NCI-H748 (cell line): ENCODE data around the gene SNCAIP.

Experiments used
- DNase-seq: peaks from one replicate; lab custom pipeline; 2025; ENCODE audit not compliant: unreplicated experiment; lab: John Stamatoyannopoulos, UW

The SNCAIP gene

DNA sequence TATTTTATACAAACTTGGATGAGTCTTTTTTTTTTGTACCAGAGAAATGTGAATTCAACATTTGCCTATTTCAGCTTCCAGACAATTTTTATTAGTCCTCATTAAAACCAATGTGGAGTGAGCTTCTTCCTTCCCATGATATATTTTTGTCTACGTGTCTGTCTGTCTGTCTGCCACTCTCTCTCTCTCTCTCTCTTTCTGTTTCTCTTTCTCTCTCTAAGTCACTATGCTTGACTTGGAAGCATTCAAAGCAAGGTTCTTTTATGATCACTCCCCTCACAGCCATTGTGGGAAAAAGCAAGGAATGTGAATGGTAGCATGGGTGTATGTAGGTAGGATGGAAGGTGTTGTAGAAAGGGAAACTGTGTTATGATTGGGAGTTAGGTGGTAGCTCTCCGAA lies 80.2 kb downstream of the SNCAIP start:
- no peak for DNase-seq

DNA sequence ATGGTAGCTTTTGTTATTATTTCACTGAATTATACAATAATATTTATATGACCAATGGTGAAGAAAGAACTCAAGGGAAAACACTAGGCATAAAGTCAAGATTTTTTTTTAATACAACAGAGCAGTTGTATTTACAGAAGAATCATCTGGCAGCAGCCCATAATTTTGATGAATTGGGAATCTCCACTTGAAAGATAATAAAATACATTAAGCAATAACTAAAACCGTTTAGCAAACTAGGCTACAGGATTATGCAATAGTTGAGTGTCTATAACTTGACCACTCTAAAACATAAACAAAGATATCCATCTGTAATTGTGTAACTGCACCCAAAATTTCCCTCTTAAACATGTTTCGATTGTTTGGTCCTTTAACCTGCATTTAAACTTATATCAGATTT lies 80.8 kb downstream of the SNCAIP start:
- peak; percentile 54 for DNase-seq

DNA sequence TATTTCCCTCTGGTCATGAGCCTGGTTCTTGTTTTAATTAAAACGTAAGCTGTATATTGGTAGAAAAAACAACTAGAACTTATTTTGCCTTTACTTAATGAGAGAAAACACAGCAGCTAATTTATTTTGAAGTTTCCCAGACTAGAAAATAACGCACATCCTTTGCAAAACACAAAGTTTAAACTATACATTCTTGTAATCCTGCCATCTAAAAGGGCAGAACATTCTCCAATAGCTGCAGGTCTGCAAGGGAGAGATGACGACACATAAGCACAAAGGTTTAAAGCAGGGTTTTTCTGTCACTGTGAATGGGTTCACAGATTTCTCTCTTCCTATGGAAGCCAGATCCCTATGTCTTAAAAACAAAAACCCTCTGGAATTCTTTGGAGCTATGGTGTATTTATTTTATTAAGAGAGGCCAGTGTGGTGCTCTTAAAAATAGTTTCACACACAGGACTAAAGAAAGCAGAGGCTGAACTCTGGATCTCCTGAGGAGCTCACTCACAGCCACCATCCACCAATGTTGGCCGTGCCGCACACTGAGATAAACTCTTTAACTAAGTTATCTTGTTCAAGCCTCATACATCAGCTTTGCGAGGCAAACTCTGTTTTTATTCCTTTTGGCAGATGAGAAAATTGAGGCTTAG lies 82.4 kb downstream of the SNCAIP start:
- no peak for DNase-seq

DNA sequence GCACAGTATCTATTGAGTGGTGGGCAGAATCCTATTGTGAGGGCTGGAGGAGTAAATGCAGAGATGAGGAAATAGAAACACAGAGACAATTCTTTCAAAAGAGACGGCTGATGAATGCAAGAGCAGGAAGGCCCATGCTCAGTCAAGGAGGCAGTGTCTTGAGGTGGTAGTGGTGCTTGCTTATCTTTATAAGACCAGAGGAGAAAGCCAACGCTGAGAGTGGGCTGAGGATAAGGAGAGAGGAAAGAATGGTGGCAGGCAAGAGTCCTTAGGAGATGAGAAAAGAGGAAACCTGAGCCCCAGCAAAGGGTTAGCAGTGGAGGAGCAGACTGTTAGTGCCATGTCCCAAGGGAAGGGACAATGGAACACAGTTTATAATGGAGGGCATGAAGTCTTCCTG lies 86.0 kb downstream of the SNCAIP start:
- no peak for DNase-seq

DNA sequence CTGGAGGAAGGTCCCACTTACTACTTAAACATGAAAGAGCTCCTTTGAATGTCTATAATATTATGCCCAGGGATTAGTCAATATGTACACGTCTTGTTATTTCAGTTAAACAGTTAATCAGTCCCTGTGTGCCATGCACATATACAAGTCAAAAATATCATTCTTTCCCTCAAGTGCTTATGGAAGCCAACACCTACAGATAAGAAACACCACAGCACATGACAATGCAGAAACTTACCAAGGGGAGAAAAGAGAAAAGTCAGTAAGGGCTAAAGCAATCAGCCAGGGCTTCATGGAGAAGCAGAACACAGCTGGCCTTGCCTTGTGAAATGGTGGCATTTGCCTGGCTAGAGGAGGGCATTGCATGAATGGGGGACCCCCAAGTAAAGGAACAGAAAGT lies 88.3 kb downstream of the SNCAIP start:
- DNase-seq: no peak

DNA sequence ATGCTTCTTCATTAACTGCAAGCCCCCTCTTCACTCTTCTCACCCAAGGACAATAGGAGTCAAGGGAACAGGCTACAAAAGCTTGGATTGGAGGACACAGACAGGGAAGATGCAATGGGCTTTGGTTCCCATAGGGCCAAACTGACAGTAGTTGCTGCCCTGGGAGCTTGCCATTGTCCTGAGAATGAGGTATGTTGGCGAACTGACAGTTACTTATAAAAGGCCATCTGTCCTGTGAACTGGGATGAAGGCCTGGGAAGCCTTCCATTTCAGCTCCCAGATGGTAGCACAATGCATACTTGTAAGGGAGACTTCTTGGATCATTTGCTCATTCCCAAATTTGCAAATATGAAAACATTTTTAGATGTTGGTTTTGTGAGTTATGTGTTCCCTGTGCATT lies 88.9 kb downstream of the SNCAIP start:
- DNase-seq: peak; percentile 38

DNA sequence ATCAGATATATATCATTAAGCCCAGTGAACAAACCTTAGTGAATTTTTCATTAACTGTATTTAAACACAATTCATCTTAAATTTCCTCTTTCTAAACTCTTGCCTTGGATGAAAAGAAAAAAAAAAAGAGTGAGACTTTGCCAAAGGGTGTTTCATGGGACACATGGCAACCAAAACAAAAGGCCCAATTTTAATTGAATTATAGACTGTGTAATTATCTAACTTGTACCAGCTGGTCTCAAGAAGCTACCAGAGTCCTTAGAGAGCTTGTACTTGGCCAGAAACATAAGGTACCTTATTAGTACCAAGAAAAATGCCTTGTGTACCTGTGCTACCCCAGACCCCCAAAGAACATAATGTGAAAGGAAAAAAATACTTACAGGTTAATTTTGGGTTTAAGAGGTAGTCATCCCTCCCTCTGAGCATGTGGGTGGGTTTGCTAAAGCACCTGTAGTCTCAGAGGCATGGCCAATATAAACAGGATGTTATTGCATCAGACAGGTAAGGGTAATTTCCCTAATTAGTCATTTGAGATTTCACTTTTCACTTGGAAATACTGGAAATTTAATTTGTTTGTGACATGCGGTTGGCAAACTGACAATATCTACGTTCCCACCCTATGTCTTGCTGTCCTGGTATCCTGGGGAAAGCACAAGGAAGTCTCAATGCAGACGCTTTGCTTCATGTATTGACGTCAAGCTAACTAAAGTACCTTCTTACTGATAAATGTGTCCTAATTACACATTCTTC lies 90.1 kb downstream of the SNCAIP start:
- DNase-seq: peak; percentile 85

DNA sequence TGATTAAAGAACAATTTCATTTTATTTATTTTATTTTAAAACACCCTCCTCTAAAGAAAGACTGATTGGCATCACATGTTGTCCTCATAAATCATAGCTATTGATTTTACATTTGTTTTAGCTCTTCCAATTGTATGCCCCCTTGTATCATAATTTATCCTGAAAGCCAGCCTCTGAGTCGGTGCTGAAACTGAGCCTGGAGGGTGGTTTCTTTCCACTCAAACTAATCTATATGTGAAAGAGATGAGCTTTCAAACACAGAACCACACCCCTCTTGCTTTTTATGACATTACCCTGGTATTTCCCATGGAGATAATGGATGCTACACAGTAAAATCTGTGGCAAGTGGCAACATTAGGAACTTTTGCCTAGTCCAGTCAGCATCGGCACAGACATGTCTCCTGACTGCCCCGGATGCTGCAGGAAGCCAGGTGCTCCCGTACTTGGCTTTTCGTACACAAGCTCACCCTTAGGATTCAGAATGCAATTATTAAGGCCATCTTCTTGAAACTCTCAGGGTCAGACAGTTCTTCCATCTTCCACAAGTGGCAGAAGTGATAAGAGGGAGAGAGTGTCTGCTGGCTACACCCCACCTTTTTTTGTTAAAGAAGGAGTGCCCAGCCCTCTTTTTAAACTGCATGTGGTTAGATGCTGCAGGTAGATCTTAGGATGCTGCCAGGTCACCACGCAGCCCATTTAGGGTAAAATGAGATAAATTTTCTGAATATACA lies 91.1 kb downstream of the SNCAIP start:
- peak; percentile 94 for DNase-seq

DNA sequence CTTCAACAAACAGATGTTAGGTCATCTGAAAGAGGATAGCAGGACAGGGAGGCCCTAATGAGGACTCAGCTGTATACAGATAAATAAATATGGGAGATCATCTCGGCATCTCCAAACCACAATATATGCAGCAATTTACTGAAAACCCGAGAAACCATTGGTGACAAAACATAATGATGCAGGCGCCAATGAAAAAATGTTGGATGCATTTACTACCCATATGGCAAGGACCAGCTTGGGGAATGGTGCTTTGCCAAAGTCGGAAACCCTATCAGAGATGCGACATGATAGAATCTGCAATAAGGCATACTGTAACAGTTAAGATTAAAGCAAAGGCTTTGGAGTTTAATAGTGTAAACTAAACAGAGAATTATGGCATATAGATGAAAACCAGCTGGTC lies 92.0 kb downstream of the SNCAIP start:
- no peak for DNase-seq

DNA sequence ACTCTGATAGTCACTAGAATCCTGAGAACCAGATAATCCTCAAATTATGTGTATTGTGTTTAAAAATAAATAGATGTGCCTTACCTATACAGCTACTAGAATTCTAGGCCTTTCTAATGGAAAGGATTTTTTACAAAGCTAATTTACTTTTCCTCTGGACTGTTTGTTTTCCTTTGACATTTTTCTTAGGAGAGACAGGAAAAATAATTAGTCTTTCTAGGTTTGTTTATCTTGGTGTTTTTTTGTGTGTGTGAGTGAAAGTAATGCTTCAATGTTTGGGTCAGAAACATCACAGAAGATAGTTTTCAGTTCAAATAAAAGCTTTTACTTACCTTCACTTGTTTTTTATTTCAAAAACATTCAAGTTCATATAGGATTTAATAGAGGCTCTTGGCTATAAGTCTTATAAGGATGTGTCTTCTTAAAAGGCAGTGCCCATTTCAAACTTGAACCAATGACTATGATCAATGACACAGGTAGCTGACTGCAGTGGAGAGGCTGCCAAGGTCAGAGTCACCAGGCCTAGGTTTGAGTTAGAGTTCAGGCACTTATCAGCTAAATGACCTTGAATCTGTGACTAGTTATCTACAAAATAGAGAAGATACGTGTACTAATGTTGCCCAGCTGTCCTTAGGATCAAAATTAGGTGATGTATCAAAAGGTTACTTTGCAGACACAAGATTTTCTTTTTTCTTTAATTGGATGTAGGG lies 92.8 kb downstream of the SNCAIP start:
- DNase-seq: peak; percentile 20

DNA sequence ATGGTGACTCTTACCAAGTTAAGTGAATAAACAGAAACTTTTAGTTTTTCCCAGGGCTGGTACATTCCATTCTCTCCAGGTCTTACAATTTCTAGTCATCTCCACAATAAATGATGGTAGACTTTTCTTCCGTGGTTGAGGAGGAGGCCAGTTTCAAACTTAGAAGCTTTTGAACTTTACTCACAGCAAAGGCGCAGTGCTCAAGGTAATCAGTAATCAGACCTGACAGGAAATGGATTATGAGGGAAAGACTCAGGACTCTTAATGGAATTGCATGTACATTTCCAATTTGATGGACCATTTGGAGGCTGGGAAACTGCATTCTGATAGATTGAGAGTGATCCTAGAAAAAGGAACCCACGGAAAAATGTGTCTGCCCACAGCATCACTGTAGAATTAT lies 93.7 kb downstream of the SNCAIP start:
- no peak for DNase-seq

DNA sequence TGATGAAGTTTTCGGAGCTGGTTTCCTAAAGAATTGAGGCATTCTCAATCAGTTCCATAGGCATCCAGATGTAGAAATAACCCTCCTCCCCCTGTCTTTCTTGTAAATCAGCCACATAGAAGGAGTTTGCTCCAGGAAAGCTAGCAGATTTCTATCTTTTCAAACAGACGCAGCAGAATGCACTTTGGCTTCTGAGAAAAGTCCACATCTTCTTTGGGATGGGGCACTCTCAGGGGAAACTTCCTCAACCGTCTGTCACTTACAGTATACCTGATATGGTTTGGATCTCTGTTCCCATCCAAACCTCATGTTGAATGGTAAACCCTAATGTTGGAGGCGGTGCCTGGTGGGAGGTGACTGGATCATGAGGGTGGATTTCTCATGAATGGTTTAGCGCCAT lies 94.1 kb downstream of the SNCAIP start:
- DNase-seq: no peak

DNA sequence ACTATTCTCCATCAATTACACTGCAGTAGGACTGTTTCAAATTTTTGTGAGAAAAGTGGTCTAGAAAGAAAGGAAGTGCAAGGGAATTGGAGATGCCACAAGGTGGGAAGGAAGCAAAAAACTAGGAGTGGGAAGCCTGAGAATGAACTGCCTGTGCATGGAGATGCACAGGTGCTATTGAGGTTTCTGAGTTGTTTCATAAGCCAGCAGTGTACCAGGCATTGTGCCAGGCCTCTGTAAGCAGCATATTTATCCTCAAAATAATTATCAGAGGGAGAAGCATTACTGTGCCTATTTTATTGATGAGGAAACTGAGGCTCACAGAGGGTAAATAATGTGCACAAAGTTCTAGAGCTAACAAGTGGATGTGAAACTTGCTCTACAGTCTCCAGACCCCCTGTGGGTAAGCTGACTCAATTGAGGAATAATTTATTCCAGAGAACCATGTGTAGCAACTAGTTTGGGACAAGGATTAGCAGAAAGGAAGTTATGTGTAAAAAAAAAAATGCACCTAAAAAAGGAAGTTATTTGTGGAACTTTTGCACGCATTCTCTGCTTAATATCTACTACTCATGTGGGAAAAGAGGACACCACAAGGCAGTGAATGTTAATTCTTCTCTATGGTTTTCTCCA lies 96.7 kb downstream of the SNCAIP start:
- DNase-seq: no peak

DNA sequence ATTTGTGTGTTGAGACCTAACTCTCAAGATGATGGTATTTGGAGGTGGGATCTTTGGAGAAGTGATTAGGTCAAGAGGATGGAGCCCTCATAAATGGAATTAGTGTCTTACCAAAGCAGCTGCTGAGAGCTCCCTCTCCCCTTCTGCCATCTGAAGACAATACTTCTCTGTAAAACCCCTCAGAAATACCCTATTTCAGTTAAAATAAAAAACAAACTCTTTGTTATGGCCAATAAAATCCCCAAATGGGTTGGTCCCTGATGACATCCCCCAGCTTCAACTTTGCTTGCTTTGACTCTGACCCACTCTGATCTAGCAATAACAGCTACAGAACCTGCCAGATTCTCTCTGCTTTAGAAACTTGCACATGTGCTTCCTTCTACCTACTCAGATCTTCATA lies 100.9 kb downstream of the SNCAIP start:
- DNase-seq: no peak

DNA sequence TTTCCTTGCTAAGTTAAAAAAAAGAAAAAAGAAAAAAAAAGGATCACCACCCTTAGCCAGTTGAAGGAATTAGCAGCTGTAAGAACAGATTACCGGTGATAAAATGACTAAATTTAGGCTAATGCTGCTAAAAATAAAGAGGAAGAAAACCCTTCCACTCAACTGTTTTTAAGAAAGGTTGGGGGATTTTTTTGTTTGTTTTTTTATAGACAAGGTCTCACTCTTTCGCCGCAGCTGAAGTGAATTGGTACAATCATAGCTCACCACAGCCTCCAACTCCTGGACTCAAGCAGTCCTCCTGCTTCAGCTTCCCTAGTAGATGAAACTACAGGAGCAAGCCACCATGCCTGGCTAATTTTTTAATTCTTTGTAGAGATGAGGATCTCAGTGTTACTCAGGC lies 101.7 kb downstream of the SNCAIP start:
- no peak for DNase-seq

DNA sequence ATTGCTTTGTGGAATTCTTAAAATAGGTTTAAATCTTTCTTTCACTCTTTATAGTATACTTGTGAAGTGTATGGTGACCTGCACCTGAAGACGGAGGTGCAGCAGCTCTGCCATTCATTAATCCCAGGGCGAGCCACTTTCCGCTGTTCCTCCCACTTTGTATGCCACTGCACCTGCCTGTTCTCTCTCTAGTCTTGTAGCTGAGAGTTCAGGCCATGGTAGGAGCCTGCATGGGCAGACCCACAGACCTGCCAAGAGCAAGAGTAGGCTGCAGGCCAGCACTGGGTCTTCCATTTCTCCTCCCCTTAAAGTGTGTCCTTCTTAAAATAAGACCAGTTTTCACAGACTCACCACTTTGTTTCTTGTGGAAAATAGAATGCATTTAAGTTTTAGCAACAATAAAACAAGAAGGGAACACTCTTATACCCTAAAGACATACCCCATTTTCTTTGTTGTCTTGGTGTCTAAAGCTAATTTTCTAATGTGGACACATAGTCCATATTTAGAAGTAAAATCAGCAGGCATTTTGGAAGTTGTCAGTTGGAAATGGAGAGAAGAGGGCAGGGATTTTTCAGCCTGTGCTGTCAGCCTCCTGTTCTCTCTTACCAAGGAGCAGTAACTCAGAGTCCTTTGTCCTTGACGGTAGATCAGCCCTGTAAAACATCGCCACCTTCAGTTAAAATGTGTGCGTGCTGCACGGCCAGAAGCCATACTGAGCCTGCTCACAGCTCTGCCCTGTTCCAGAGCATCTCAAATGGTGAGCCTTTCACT lies 103.2 kb downstream of the SNCAIP start:
- DNase-seq: peak; percentile 85

DNA sequence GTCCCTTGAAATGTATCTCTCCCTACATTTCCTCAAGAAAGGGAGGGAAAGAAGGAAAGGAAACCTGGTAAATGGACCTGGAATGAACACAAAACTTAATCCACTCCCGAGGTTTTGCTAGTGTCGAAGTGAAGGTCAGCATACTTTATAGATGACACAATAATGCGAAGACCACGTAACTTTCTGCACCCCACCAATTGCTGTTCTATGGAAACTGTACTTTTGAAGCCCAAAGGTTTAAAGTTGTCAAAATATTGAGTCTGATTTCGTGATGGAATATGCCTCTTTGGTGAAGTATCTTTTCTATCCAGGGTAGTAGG lies 103.7 kb downstream of the SNCAIP start:
- DNase-seq: no peak

DNA sequence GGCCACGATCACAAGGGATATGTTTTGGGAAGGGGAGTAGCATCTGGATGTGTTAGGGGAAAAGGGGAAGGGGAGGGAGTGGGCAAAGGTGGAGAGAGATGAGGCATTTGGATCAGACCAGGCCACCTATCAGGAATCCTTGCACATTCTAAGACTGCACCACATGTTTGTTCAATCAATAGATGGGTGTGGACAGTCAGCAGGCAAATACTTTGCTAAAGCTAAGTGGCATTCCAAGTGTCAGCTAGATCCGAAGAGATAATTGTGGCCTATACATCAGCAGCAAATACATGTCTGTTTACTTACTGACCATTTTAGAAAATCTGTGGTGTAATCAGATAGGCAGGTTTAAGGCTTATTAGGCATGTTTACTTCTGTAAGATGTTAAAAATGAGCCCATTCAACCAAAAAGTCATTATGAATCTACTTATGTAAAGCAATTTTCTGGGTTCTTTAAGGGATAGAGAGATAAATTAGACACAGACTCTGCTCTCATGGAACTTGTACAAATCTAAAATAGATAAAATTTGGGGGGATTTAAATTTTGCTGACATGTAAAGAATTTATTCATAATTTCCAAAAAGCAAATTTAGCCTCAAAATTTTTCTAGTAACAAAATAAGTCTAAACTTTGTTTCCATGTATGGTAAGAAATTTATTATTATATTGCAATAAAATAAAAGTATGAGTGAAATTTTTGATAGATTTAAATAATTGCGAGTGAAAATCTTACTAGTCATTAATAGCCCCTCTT lies 107.3 kb downstream of the SNCAIP start:
- DNase-seq: peak; percentile 86

DNA sequence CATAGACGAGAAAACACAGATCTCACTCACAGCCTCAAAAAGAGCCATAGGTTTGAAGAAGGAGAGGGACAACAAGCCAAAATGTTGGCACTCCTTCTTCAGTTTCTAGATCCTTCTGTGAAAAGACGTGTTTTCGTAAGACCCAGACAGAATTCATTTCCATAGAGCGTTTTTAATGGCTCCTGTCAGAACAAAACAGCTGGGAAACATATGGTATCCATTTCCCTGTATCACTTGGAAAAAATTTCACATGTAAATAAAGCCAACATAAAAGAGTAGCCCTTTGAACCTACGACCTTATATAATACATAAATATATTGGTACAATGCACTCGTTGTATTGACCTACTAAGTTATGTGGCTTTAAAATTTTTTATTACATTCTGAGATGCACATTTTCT lies 108.1 kb downstream of the SNCAIP start:
- no peak for DNase-seq
